Measurements from ENCODE around the gene PALM.

DNA sequence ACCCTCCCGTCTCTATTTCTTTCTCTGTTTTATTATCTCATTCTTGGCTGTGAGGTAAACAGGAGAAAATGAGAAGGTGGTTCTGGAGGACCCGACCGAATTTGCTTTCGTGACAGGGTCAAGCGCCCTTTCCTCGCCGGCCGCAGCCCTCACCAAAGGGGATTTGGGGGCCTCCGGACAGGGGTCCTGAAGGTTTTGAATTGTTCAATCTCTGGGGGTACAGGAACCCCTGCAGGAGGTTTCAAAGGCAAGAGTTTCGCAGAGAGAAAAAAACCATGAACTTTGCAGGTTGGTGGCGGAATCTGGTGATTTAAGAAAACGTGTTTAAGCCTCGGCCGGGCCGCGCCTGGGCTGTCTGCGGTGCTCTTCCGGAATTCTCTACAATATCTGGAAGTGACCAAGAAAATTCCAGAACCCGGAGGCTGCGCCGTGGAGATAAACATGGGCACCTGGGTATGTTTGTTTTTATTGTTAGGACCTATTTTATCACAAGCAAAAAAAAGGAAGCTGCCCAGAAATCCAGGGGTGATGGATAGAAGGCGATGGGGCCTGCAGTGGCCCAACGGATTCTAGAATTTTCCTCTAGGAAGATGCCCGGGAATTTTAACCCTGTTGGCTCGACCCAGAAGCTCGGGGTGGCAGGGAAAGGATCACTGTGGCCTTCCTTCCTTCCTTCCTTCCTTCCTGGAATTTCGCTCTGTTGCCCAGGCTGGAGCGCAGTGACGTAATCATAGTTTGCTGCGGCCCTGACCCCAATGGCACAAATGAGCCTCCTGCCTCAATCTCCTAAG, 74.3 kb downstream of the PALM start:
- TF ChIP-seq, protein P1, sequence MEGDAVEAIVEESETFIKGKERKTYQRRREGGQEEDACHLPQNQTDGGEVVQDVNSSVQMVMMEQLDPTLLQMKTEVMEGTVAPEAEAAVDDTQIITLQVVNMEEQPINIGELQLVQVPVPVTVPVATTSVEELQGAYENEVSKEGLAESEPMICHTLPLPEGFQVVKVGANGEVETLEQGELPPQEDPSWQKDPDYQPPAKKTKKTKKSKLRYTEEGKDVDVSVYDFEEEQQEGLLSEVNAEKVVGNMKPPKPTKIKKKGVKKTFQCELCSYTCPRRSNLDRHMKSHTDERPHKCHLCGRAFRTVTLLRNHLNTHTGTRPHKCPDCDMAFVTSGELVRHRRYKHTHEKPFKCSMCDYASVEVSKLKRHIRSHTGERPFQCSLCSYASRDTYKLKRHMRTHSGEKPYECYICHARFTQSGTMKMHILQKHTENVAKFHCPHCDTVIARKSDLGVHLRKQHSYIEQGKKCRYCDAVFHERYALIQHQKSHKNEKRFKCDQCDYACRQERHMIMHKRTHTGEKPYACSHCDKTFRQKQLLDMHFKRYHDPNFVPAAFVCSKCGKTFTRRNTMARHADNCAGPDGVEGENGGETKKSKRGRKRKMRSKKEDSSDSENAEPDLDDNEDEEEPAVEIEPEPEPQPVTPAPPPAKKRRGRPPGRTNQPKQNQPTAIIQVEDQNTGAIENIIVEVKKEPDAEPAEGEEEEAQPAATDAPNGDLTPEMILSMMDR (optimal IDR thresholded peaks at IDR 0.05 in 1 of 3, IDR thresholded peaks at IDR 0.05 in 1 of 3, conservative IDR thresholded peaks at IDR 0.05 in 1 of 3; ENCODE audit: extremely low read depth in 1 of 3, insufficient read depth in 2 of 3, low read length in 3 of 3) = no peak
- TF ChIP-seq EZH2 (IDR thresholded peaks at IDR 0.05; ENCODE audit: low read length) = no peak
